ENCODE data around the gene CCL19. TPM values are rescaled to one million over a fixed set of nuclear protein-coding genes. Genes with fewer than 3 reads are reported as not detected.

CCL19 gene
- total RNA-seq, 4 donors from 2014 or later = 2.2 to 8.5 TPM; not detected in 2

- TF ChIP-seq, protein P1, sequence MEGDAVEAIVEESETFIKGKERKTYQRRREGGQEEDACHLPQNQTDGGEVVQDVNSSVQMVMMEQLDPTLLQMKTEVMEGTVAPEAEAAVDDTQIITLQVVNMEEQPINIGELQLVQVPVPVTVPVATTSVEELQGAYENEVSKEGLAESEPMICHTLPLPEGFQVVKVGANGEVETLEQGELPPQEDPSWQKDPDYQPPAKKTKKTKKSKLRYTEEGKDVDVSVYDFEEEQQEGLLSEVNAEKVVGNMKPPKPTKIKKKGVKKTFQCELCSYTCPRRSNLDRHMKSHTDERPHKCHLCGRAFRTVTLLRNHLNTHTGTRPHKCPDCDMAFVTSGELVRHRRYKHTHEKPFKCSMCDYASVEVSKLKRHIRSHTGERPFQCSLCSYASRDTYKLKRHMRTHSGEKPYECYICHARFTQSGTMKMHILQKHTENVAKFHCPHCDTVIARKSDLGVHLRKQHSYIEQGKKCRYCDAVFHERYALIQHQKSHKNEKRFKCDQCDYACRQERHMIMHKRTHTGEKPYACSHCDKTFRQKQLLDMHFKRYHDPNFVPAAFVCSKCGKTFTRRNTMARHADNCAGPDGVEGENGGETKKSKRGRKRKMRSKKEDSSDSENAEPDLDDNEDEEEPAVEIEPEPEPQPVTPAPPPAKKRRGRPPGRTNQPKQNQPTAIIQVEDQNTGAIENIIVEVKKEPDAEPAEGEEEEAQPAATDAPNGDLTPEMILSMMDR (IDR thresholded peaks at IDR 0.05) = no peak
- peak in 1 of 2 donors; percentile 65 for TF ChIP-seq POLR2A (IDR thresholded peaks at IDR 0.05)
- 0 to 3% methylated on average over 14 to 22 of the region's 24 CpGs for WGBS, 2 donors
- Histone ChIP-seq H3K9me3 (no peaks in the 10 kb centered on the region), H3K4me3 (replicated peaks in 1 of 3) (peak within 1 kb of the TSS in 1 of 3 donors; percentile 29), H3K4me1 (peaks cover 56 to 63% of the 10 kb centered on the region in 2 donors), H3K36me3 (peaks cover 7 to 14% of the 10 kb centered on the region in 2 donors), H3K27me3 (no peaks in the 10 kb centered on the region), H3K27ac (peak within 1 kb of the TSS; percentile 84 to 88 (median 84))
- intact Hi-C loops (cut with DNase I) = no loop called here
- DNase-seq = peak; percentile 90 to 91
Observed at GRCh38 chr9:34651876-34652601, 39.0 kb downstream of the CCL19 start, which contains the start of gene IL11RA. TSS of gene IL11RA (plus strand) at chr9:34652185. CDS start at chr9:34655218, 3,033 bp downstream.

- no peaks in the 10 kb centered on the region for H3K27me3 ChIP-seq
- H3K27ac ChIP-seq = peak overlapping the region; percentile 84 to 88 (median 84)
- WGBS, 2 donors = 41 to 47% methylated on average over 4 of the region's 4 CpGs
- H3K36me3 ChIP-seq = peaks cover 7 to 14% of the 10 kb centered on the region in 2 donors
- H3K4me1 ChIP-seq = peaks cover 57 to 63% of the 10 kb centered on the region in 2 donors
- TF ChIP-seq POLR2A (IDR thresholded peaks at IDR 0.05) = no peak
- peak overlapping the region in 1 of 3 donors; percentile 29 for H3K4me3 ChIP-seq (replicated peaks in 1 of 3)
- no peaks in the 10 kb centered on the region for H3K9me3 ChIP-seq
- peak; percentile 58 to 63 for DNase-seq
- intact Hi-C loops (cut with DNase I) = no loop called here
Observed at GRCh38 chr9:34651321-34651720, 39.8 kb downstream of the CCL19 start.

- no peak for TF ChIP-seq POLR2A (IDR thresholded peaks at IDR 0.05)
- TF ChIP-seq, protein P1 (IDR thresholded peaks at IDR 0.05) = no peak
- H3K36me3 ChIP-seq = peaks cover 7 to 14% of the 10 kb centered on the region in 2 donors
- H3K9me3 ChIP-seq = no peaks in the 10 kb centered on the region
- WGBS, 2 donors = 40 to 47% methylated on average over 5 of the region's 5 CpGs
- peak; percentile 48 to 52 for DNase-seq
- intact Hi-C loops (cut with DNase I) = no loop called here
- peak overlapping the region in 2 of 3 donors; percentile 84 to 88 for H3K27ac ChIP-seq
- no peaks in the 10 kb centered on the region for H3K27me3 ChIP-seq
- peaks cover 61 to 66% of the 10 kb centered on the region in 2 donors for H3K4me1 ChIP-seq
- H3K4me3 ChIP-seq (replicated peaks in 1 of 3) = no peak overlapping the region
Observed at GRCh38 chr9:34650816-34651215, 40.3 kb downstream of the CCL19 start.

DNA sequence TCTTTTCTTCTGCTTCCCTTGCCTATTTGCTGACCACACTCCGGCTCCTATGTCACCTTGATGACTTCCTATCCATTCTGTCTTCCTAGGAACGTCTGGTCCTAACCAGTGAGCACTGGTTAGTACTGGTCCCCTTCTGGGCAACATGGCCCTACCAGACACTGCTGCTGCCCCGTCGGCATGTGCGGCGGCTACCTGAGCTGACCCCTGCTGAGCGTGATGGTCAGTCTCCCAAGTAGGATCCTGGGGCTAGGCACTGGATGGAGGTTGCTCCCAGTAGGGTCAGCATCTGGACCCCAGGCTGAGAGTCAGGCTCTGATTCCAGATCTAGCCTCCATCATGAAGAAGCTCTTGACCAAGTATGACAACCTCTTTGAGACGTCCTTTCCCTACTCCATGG, 42.4 kb downstream of the CCL19 start:
- no peak for DNase-seq
- peaks cover 43 to 51% of the 10 kb centered on the region in 2 donors for H3K4me1 ChIP-seq
- H3K36me3 ChIP-seq = peaks cover 7 to 14% of the 10 kb centered on the region in 2 donors
- no peaks in the 10 kb centered on the region for H3K27me3 ChIP-seq
- H3K4me3 ChIP-seq (replicated peaks in 1 of 3) = no peak overlapping the region
- intact Hi-C loops (cut with DNase I) = no loop called here
- WGBS, 2 donors = 95% methylated on average over 7 to 8 of the region's 8 CpGs
- TF ChIP-seq POLR2A (IDR thresholded peaks at IDR 0.05) = no peak
- TF ChIP-seq, protein P1 (IDR thresholded peaks at IDR 0.05) = no peak
- H3K27ac ChIP-seq = no peak overlapping the region
- H3K9me3 ChIP-seq = no peaks in the 10 kb centered on the region

DNA sequence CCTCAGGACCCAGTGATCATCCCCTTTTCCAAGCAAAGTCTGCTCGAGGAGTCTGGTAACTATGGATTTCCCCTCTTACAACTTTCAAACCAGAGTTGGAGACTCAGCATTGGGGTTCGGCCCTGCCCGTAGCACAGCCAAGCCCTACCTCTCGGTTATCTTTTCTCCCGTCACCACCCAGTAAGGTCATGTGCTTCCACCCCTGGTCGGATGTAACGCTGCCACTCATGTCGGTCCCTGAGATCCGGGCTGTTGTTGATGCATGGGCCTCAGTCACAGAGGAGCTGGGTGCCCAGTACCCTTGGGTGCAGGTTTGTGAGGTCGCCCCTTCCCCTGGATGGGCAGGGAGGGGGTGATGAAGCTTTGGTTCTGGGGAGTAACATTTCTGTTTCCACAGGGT, 43.4 kb downstream of the CCL19 start:
- no peaks in the 10 kb centered on the region for H3K27me3 ChIP-seq
- H3K4me3 ChIP-seq (replicated peaks in 1 of 3) = peak overlapping the region in 1 of 3 donors; percentile 66
- intact Hi-C loops (cut with DNase I) = no loop called here
- DNase-seq = no peak
- peaks cover 7 to 14% of the 10 kb centered on the region in 2 donors for H3K36me3 ChIP-seq
- H3K4me1 ChIP-seq = peaks cover 32 to 41% of the 10 kb centered on the region in 2 donors
- 61 to 72% methylated on average over 9 to 10 of the region's 10 CpGs for WGBS, 2 donors
- H3K9me3 ChIP-seq = no peaks in the 10 kb centered on the region
- TF ChIP-seq, protein P1 (IDR thresholded peaks at IDR 0.05) = no peak
- no peak for TF ChIP-seq POLR2A (IDR thresholded peaks at IDR 0.05)
- peak overlapping the region in 1 of 3 donors; percentile 80 for H3K27ac ChIP-seq

Data from thyroid gland (tissue), 4 donors.